Measurements from ENCODE around the gene SCAMP2. TPM values are rescaled to one million over a fixed set of nuclear protein-coding genes. Genes with fewer than 3 reads are reported as not detected.

The SCAMP2 gene
- total RNA-seq, 1 donor from 2014 or later = 56.7 TPM

DNA sequence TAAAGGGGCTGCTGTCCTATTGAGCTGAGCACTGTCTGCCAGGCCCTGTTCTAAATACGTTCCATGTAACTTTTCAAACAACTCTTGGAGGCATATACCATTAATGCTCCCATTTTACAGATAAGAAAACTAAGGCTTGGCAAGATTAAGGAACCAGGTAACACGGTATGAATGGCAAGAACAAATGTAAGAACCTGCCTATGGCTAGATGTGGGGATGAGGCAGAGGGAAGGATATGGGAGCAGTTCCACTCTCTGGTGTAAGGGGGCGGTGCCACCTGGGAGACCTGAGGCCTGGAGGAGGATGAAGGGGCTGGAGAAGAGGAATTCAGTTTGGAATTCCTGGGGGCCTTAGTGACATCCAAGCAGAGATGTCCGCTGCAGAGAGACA is 64.3 kb downstream of the SCAMP2 start:
- H3K27ac ChIP-seq = no peak overlapping the region
- TF ChIP-seq POLR2AphosphoS5 (IDR thresholded peaks at IDR 0.05; ENCODE audit: insufficient read depth in 1 of 2, low read depth in 1 of 2) = no peak
- TF ChIP-seq POLR2A (IDR thresholded peaks at IDR 0.05) = no peak
- TF ChIP-seq, protein P1, sequence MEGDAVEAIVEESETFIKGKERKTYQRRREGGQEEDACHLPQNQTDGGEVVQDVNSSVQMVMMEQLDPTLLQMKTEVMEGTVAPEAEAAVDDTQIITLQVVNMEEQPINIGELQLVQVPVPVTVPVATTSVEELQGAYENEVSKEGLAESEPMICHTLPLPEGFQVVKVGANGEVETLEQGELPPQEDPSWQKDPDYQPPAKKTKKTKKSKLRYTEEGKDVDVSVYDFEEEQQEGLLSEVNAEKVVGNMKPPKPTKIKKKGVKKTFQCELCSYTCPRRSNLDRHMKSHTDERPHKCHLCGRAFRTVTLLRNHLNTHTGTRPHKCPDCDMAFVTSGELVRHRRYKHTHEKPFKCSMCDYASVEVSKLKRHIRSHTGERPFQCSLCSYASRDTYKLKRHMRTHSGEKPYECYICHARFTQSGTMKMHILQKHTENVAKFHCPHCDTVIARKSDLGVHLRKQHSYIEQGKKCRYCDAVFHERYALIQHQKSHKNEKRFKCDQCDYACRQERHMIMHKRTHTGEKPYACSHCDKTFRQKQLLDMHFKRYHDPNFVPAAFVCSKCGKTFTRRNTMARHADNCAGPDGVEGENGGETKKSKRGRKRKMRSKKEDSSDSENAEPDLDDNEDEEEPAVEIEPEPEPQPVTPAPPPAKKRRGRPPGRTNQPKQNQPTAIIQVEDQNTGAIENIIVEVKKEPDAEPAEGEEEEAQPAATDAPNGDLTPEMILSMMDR (IDR thresholded peaks at IDR 0.05) = no peak
- intact Hi-C loops (cut with DNase I) = no loop called here

GRCh38 chr15:74808078-74808839 is 64.9 kb downstream of the SCAMP2 start:
- intact Hi-C loops (cut with DNase I) = no loop called here
- TF ChIP-seq POLR2A (IDR thresholded peaks at IDR 0.05) = no peak
- TF ChIP-seq, protein P1 (IDR thresholded peaks at IDR 0.05) = no peak
- no peak for TF ChIP-seq POLR2AphosphoS5 (IDR thresholded peaks at IDR 0.05; ENCODE audit: insufficient read depth in 1 of 2, low read depth in 1 of 2)
- DNase-seq (ENCODE audit: extremely low spot score in 2 of 2) = no peak
- no peaks in the 10 kb centered on the region for H3K9me3 ChIP-seq
- no peaks in the 10 kb centered on the region for H3K27me3 ChIP-seq
- H3K27ac ChIP-seq = no peak overlapping the region
- H3K4me3 ChIP-seq = no peak overlapping the region
- H3K36me3 ChIP-seq = peaks cover 0 to 2% of the 10 kb centered on the region in 2 donors
- H3K4me1 ChIP-seq = peaks cover 10% of the 10 kb centered on the region

More for the DNA sequence above, 64.3 kb downstream of the SCAMP2 start:
- H3K9me3 ChIP-seq = no peaks in the 10 kb centered on the region
- no peak for DNase-seq (ENCODE audit: extremely low spot score in 2 of 2)
- no peaks in the 10 kb centered on the region for H3K36me3 ChIP-seq
- H3K4me1 ChIP-seq = peaks cover 10% of the 10 kb centered on the region
- no peak overlapping the region for H3K4me3 ChIP-seq
- H3K27me3 ChIP-seq = no peaks in the 10 kb centered on the region

DNA sequence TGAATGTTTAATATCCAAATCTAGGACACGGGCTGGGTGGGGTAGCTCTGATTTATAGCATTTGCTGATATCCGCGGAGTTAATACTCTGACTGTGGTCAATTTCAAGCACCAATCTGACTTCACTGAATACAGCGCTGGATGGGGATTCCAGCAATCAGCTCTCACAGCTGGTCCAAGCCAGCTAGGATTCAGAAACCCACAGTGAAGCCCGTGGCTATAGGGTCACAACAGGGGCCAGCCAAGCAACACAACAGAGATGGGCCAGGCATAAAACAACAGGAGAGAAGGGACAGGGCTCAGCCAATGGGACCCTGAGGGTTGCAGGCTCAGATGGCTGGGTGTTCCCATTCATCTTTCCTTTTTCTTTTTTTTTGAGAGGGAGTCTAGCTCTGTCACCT is 65.9 kb downstream of the SCAMP2 start:
- Histone ChIP-seq H3K9me3 (no peaks in the 10 kb centered on the region), H3K4me3 (no peak overlapping the region), H3K36me3 (peaks cover 0 to 12% of the 10 kb centered on the region in 2 donors), H3K27ac (no peak overlapping the region), H3K27me3 (no peaks in the 10 kb centered on the region), H3K4me1 (peaks cover 10% of the 10 kb centered on the region)
- intact Hi-C loops (cut with DNase I) = no loop called here
- no peak for TF ChIP-seq POLR2A (IDR thresholded peaks at IDR 0.05)
- TF ChIP-seq POLR2AphosphoS5 (IDR thresholded peaks at IDR 0.05; ENCODE audit: insufficient read depth in 1 of 2, low read depth in 1 of 2) = no peak
- TF ChIP-seq, protein P1 (IDR thresholded peaks at IDR 0.05) = no peak
- DNase-seq (ENCODE audit: extremely low spot score in 2 of 2) = no peak

DNA sequence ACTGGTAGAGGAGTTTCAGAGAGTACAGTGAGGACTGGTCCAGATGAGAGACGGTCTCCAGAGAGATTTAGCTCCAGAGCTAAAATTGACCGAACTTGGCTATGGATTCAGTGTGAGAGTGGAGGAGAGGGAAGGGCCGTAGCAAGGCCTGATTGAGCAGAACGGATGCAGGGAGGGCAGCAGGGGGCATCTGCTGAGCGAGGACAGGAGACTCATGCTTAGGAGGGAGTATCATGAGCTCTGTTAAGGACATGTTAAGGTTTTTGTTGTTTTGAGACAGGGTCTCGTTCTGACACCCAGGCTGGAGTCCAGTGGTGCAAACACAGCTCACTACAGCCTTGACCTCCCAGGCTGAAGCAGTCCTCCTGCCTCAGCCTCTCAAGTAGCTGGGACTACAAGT is 68.2 kb downstream of the SCAMP2 start:
- H3K4me1 ChIP-seq = peaks cover 16% of the 10 kb centered on the region
- H3K36me3 ChIP-seq = peaks cover 0 to 32% of the 10 kb centered on the region in 2 donors
- TF ChIP-seq, protein P1 (IDR thresholded peaks at IDR 0.05) = no peak
- TF ChIP-seq POLR2AphosphoS5 (IDR thresholded peaks at IDR 0.05; ENCODE audit: insufficient read depth in 1 of 2, low read depth in 1 of 2) = no peak
- TF ChIP-seq POLR2A (IDR thresholded peaks at IDR 0.05) = no peak
- H3K27ac ChIP-seq = no peak overlapping the region
- no peaks in the 10 kb centered on the region for H3K9me3 ChIP-seq
- H3K4me3 ChIP-seq = no peak overlapping the region
- intact Hi-C loops (cut with DNase I) = no loop called here
- H3K27me3 ChIP-seq = no peaks in the 10 kb centered on the region
- DNase-seq (ENCODE audit: extremely low spot score in 2 of 2) = no peak

GRCh38 chr15:74802862-74803447 is 70.2 kb downstream of the SCAMP2 start:
- intact Hi-C loops (cut with DNase I) = no loop called here
- H3K27me3 ChIP-seq = no peaks in the 10 kb centered on the region
- no peak overlapping the region for H3K27ac ChIP-seq
- H3K9me3 ChIP-seq = no peaks in the 10 kb centered on the region
- H3K4me3 ChIP-seq = no peak overlapping the region
- DNase-seq (ENCODE audit: extremely low spot score in 2 of 2) = no peak
- peaks cover 0 to 42% of the 10 kb centered on the region in 2 donors for H3K36me3 ChIP-seq
- H3K4me1 ChIP-seq = peaks cover 26% of the 10 kb centered on the region
- TF ChIP-seq POLR2A (IDR thresholded peaks at IDR 0.05) = no peak
- no peak for TF ChIP-seq POLR2AphosphoS5 (IDR thresholded peaks at IDR 0.05; ENCODE audit: insufficient read depth in 1 of 2, low read depth in 1 of 2)
- TF ChIP-seq, protein P1 (IDR thresholded peaks at IDR 0.05) = no peak
